Measurements from ENCODE around the gene APBA2.
"Not testable (repeated sequence)": the region's sequence is repeated elsewhere in the genome, so short reads cannot be mapped to it uniquely, and the experiment has no call there.

The APBA2 gene

DNA sequence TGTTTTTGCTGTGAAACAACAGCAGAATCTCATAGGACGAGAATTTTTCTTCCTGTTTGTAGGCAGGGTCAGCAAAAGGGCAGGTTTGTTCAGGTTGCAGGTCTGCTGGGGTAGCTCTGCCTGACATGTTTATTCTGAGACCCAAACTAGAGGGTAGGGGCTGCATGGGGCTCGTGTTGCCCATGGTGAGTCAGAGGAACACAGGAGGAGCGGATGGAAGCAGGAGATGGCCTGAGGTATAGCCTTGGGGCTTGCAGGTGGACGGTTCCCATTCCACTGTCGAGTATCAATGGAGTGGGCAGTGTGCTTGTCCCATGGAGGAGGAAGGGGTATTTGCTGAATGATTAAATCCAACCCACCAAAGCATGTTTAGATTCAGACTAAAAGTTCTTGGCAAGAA lies 138.9 kb downstream of the APBA2 start:
- Histone ChIP-seq H3K9me2 (replicated peaks; ENCODE audit: insufficient read depth, low read length) (no peaks in the 10 kb centered on the region), H4K20me1 (ENCODE audit: insufficient read depth, low read length) (no peaks in the 10 kb centered on the region), H3K27ac (ENCODE audit: low read length) (no peak overlapping the region), H2AFZ (ENCODE audit: low read length) (no peak overlapping the region), H3K9me3 (replicated peaks; ENCODE audit: insufficient read depth, low read length) (no peaks in the 10 kb centered on the region), H3K79me2 (ENCODE audit: low read length) (no peaks in the 10 kb centered on the region), H3K4me3 (ENCODE audit: low read length) (no peak overlapping the region), H3K4me2 (ENCODE audit: low read depth, low read length) (no peak overlapping the region), H3K27me3 (replicated peaks; ENCODE audit: insufficient read depth, low read length) (no peaks in the 10 kb centered on the region), H3F3A (ENCODE audit: insufficient read depth, low read length) (no peaks in the 10 kb centered on the region), H3K36me3 (replicated peaks; ENCODE audit: insufficient read depth, low read length) (no peaks in the 10 kb centered on the region), H3K9ac (ENCODE audit: low read length) (no peak overlapping the region), H3K4me1 (ENCODE audit: low read length) (no peaks in the 10 kb centered on the region)
- no peak for DNase-seq
- TF ChIP-seq, protein P1, sequence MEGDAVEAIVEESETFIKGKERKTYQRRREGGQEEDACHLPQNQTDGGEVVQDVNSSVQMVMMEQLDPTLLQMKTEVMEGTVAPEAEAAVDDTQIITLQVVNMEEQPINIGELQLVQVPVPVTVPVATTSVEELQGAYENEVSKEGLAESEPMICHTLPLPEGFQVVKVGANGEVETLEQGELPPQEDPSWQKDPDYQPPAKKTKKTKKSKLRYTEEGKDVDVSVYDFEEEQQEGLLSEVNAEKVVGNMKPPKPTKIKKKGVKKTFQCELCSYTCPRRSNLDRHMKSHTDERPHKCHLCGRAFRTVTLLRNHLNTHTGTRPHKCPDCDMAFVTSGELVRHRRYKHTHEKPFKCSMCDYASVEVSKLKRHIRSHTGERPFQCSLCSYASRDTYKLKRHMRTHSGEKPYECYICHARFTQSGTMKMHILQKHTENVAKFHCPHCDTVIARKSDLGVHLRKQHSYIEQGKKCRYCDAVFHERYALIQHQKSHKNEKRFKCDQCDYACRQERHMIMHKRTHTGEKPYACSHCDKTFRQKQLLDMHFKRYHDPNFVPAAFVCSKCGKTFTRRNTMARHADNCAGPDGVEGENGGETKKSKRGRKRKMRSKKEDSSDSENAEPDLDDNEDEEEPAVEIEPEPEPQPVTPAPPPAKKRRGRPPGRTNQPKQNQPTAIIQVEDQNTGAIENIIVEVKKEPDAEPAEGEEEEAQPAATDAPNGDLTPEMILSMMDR (IDR thresholded peaks at IDR 0.05; ENCODE audit: low read length): no peak
- TF ChIP-seq EZH2 (optimal IDR thresholded peaks at IDR 0.05; ENCODE audit: low read depth, low read length): no peak
- no peak for TF ChIP-seq EZH2phosphoT487 (IDR thresholded peaks at IDR 0.05; ENCODE audit: low read length)

DNA sequence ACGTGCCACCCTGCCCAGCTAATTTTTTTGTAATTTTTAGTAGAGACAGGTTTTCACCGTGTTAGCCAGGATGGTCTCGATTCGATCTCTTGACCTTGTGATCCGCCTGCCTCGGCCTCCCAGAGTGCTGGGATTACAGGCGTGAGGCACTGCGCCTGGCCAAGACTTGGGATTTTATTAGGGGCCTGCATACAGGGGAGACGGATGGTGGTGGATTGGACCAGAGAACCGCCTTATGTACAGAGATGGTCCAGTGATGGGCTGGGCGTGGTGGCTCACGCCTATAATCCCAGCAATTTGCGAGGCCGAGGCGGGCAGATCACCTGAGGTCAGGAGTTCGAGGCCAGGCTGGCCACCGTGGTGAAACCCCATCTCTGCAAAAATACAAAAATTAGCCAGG lies 139.6 kb downstream of the APBA2 start:
- H3K27me3 ChIP-seq (replicated peaks; ENCODE audit: insufficient read depth, low read length); H3K27ac ChIP-seq (ENCODE audit: low read length); H3F3A ChIP-seq (ENCODE audit: insufficient read depth, low read length); H3K4me1 ChIP-seq (ENCODE audit: low read length); H4K20me1 ChIP-seq (ENCODE audit: insufficient read depth, low read length); H3K4me3 ChIP-seq (ENCODE audit: low read length); DNase-seq; H2AFZ ChIP-seq (ENCODE audit: low read length); H3K9ac ChIP-seq (ENCODE audit: low read length); H3K36me3 ChIP-seq (replicated peaks; ENCODE audit: insufficient read depth, low read length); H3K4me2 ChIP-seq (ENCODE audit: low read depth, low read length); H3K9me3 ChIP-seq (replicated peaks; ENCODE audit: insufficient read depth, low read length); H3K9me2 ChIP-seq (replicated peaks; ENCODE audit: insufficient read depth, low read length); H3K79me2 ChIP-seq (ENCODE audit: low read length): not testable (repeated sequence)

DNA sequence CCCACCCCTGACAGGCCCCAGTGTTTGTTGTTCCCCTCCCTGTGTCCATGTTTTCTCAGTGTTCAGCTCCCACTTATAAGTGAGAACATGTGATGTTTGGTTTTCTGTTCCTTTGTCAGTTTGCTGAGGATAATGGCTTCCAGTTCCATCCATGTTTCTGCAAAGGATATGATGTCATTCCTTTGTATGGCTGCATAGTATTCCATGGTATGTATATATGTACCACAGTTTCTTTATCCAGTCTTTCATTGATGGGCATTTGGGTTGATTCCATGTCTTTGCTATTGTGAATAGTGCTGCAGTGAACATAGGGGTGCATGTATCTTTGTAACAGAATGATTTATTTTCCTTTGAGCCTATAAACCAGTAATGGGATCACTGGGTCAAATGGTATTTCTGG lies 142.4 kb downstream of the APBA2 start:
- not testable (repeated sequence) for H3K9me3 ChIP-seq (replicated peaks; ENCODE audit: insufficient read depth, low read length); H3K79me2 ChIP-seq (ENCODE audit: low read length)

DNA sequence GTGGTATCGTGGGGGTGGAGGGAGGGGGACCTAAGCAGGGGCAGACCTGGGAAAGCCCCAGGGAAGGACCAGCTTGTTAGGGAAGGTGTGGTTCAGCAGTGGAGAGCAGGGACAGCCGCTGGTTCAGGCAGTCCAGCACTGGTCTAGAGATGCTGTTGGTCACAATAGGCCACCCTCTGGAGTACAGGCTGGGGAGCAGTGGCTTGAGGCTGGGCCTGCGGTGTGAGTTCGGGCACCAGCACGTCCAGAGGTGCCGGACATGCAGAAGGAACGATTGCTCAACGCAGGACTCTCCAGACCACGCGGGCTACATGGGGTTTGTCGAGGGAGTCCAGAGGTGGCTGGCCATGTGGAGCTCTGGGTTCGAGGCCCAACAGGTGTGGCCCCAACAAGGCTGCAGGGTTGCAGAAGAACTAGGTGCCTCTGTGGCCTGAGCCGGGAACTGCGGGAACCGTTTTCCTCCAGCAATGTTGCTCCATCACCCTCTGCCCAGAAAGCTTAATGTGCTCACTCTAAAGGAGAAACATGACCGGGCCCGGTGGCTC lies 143.9 kb downstream of the APBA2 start:
- no peak overlapping the region for H3K4me2 ChIP-seq (ENCODE audit: low read depth, low read length)
- no peaks in the 10 kb centered on the region for H3K79me2 ChIP-seq (ENCODE audit: low read length)
- no peak overlapping the region for H3K4me3 ChIP-seq (ENCODE audit: low read length)
- H3K9ac ChIP-seq (ENCODE audit: low read length): no peak overlapping the region
- H3K9me3 ChIP-seq (replicated peaks; ENCODE audit: insufficient read depth, low read length): no peaks in the 10 kb centered on the region
- no peak overlapping the region for H2AFZ ChIP-seq (ENCODE audit: low read length)
- TF ChIP-seq, protein P1 (IDR thresholded peaks at IDR 0.05; ENCODE audit: low read length): no peak
- no peak for TF ChIP-seq EZH2 (optimal IDR thresholded peaks at IDR 0.05; ENCODE audit: low read depth, low read length)
- TF ChIP-seq EZH2phosphoT487 (IDR thresholded peaks at IDR 0.05; ENCODE audit: low read length): no peak
- no peak for DNase-seq
- H3K9me2 ChIP-seq (replicated peaks; ENCODE audit: insufficient read depth, low read length): no peaks in the 10 kb centered on the region
- H3F3A ChIP-seq (ENCODE audit: insufficient read depth, low read length): no peaks in the 10 kb centered on the region
- no peak overlapping the region for H3K27ac ChIP-seq (ENCODE audit: low read length)
- no peaks in the 10 kb centered on the region for H3K4me1 ChIP-seq (ENCODE audit: low read length)
- no peaks in the 10 kb centered on the region for H4K20me1 ChIP-seq (ENCODE audit: insufficient read depth, low read length)
- no peaks in the 10 kb centered on the region for H3K27me3 ChIP-seq (replicated peaks; ENCODE audit: insufficient read depth, low read length)
- no peaks in the 10 kb centered on the region for H3K36me3 ChIP-seq (replicated peaks; ENCODE audit: insufficient read depth, low read length)

More for the DNA sequence above, 142.4 kb downstream of the APBA2 start:
- not testable (repeated sequence) for H3K27me3 ChIP-seq (replicated peaks; ENCODE audit: insufficient read depth, low read length); H3K4me1 ChIP-seq (ENCODE audit: low read length); DNase-seq; H4K20me1 ChIP-seq (ENCODE audit: insufficient read depth, low read length); H3K4me2 ChIP-seq (ENCODE audit: low read depth, low read length); H3K9me2 ChIP-seq (replicated peaks; ENCODE audit: insufficient read depth, low read length); H2AFZ ChIP-seq (ENCODE audit: low read length); H3K4me3 ChIP-seq (ENCODE audit: low read length); H3K36me3 ChIP-seq (replicated peaks; ENCODE audit: insufficient read depth, low read length); H3K9ac ChIP-seq (ENCODE audit: low read length); H3K27ac ChIP-seq (ENCODE audit: low read length); H3F3A ChIP-seq (ENCODE audit: insufficient read depth, low read length)

Data from MM.1S (cell line).